Measurements from ENCODE around the gene PRG2. TPM values are rescaled to one million over a fixed set of nuclear protein-coding genes. Genes with fewer than 3 reads are reported as not detected.
"Not testable (repeated sequence)": the region's sequence is repeated elsewhere in the genome, so short reads cannot be mapped to it uniquely, and the experiment has no call there.

PRG2 gene
- total RNA-seq, 1 donor from 2014 or later: not detected

- DNase-seq: peak; percentile 85
- TF ChIP-seq CTCF (IDR thresholded peaks at IDR 0.05; ENCODE audit: partially characterized antibody, unreplicated experiment): no peak
- peaks cover 37% of the 10 kb centered on the region for H3K27me3 Mint-ChIP-seq (ENCODE audit: unreplicated experiment)
- peak overlapping the region; percentile 97 for H3K4me3 Mint-ChIP-seq (ENCODE audit: unreplicated experiment)
- peaks cover 18% of the 10 kb centered on the region for H3K9me3 Mint-ChIP-seq (ENCODE audit: unreplicated experiment)
- H3K36me3 Mint-ChIP-seq (ENCODE audit: unreplicated experiment): peaks cover 16% of the 10 kb centered on the region
- peak overlapping the region; percentile 98 for H3K27ac Mint-ChIP-seq (ENCODE audit: unreplicated experiment)
- peaks cover 45% of the 10 kb centered on the region for H3K4me1 Mint-ChIP-seq (ENCODE audit: low read depth, unreplicated experiment)
These were observed 50.3 kb downstream of the PRG2 start for GRCh38 chr11:57340039-57340615.

GRCh38 chr11:57339328-57339727, 51.1 kb downstream of the PRG2 start:
- Mint-ChIP-seq H3K4me1 (ENCODE audit: low read depth, unreplicated experiment) (peaks cover 51% of the 10 kb centered on the region), H3K27ac (ENCODE audit: unreplicated experiment) (peak overlapping the region; percentile 98), H3K4me3 (ENCODE audit: unreplicated experiment) (peak overlapping the region; percentile 97), H3K27me3 (ENCODE audit: unreplicated experiment) (peaks cover 37% of the 10 kb centered on the region), H3K36me3 (ENCODE audit: unreplicated experiment) (peaks cover 16% of the 10 kb centered on the region), H3K9me3 (ENCODE audit: unreplicated experiment) (peaks cover 19% of the 10 kb centered on the region)
- TF ChIP-seq CTCF (IDR thresholded peaks at IDR 0.05; ENCODE audit: partially characterized antibody, unreplicated experiment): no peak
- peak; percentile 37 for DNase-seq

- Mint-ChIP-seq H3K27me3 (ENCODE audit: unreplicated experiment) (peaks cover 37% of the 10 kb centered on the region), H3K4me1 (ENCODE audit: low read depth, unreplicated experiment) (peaks cover 47% of the 10 kb centered on the region), H3K4me3 (ENCODE audit: unreplicated experiment) (peak within 1 kb of the TSS; percentile 97), H3K27ac (ENCODE audit: unreplicated experiment) (peak within 1 kb of the TSS; percentile 98), H3K9me3 (ENCODE audit: unreplicated experiment) (peaks cover 24% of the 10 kb centered on the region), H3K36me3 (ENCODE audit: unreplicated experiment) (peaks cover 16% of the 10 kb centered on the region)
- DNase-seq: peak; percentile 89
- no peak for TF ChIP-seq CTCF (IDR thresholded peaks at IDR 0.05; ENCODE audit: partially characterized antibody, unreplicated experiment)
These were observed 52.3 kb downstream of the PRG2 start, which contains the start of gene P2RX3 for GRCh38 chr11:57338142-57338541. P2RX3 (plus strand) TSS chr11:57338352; CDS start chr11:57338551, 199 bp downstream.

GRCh38 chr11:57336856-57337255, 53.6 kb downstream of the PRG2 start:
- Mint-ChIP-seq H3K4me3 (ENCODE audit: unreplicated experiment) (peak overlapping the region; percentile 75), H3K9me3 (ENCODE audit: unreplicated experiment) (peaks cover 26% of the 10 kb centered on the region), H3K4me1 (ENCODE audit: low read depth, unreplicated experiment) (peaks cover 37% of the 10 kb centered on the region), H3K36me3 (ENCODE audit: unreplicated experiment) (peaks cover 16% of the 10 kb centered on the region), H3K27me3 (ENCODE audit: unreplicated experiment) (peaks cover 33% of the 10 kb centered on the region)
- H3K27ac Mint-ChIP-seq (ENCODE audit: unreplicated experiment); DNase-seq: not testable (repeated sequence)

Other genes starting within 250 kb of the PRG2 start
- gene LRRC55, start 208.7 kb downstream of the PRG2 start, total RNA-seq (ENCODE audit: unreplicated experiment): 29.0 TPM
- gene APLNR, start 153.4 kb downstream of the PRG2 start, total RNA-seq (ENCODE audit: unreplicated experiment): 0.37 TPM
- 198 TPM for gene TNKS1BP1, start 65.7 kb downstream of the PRG2 start, total RNA-seq (ENCODE audit: unreplicated experiment)
- 91.4 TPM for gene SSRP1, start 54.8 kb downstream of the PRG2 start, total RNA-seq (ENCODE audit: unreplicated experiment)
- gene P2RX3, start 52.3 kb downstream of the PRG2 start, total RNA-seq (ENCODE audit: unreplicated experiment): 496 TPM
- not detected for gene PRG3, start 9.5 kb downstream of the PRG2 start, total RNA-seq (ENCODE audit: unreplicated experiment)
- 10.8 TPM for gene SLC43A3, start 36.5 kb upstream of the PRG2 start, total RNA-seq (ENCODE audit: unreplicated experiment)
- gene RTN4RL2, start 69.9 kb upstream of the PRG2 start, total RNA-seq (ENCODE audit: unreplicated experiment): 119 TPM
- gene SLC43A1, start 125.1 kb upstream of the PRG2 start, total RNA-seq (ENCODE audit: unreplicated experiment): 5.2 TPM
- gene TIMM10, start 140.1 kb upstream of the PRG2 start, total RNA-seq (ENCODE audit: unreplicated experiment): 51.2 TPM
- gene SMTNL1, start 146.9 kb upstream of the PRG2 start, total RNA-seq (ENCODE audit: unreplicated experiment): not detected
- 199 TPM for gene UBE2L6, start 177.0 kb upstream of the PRG2 start, total RNA-seq (ENCODE audit: unreplicated experiment)
- 46.1 TPM for gene SERPING1, start 207.0 kb upstream of the PRG2 start, total RNA-seq (ENCODE audit: unreplicated experiment)